Measurements from ENCODE around the gene ANKRD11. TPM values are rescaled to one million over a fixed set of nuclear protein-coding genes. Genes with fewer than 3 reads are reported as not detected.

Gene ANKRD11
- total and polyA plus RNA-seq, 2 donors (not counting 3 experiments of a cell fraction or from before 2014, with no cell fraction given) = 55.8 to 191 TPM

DNA sequence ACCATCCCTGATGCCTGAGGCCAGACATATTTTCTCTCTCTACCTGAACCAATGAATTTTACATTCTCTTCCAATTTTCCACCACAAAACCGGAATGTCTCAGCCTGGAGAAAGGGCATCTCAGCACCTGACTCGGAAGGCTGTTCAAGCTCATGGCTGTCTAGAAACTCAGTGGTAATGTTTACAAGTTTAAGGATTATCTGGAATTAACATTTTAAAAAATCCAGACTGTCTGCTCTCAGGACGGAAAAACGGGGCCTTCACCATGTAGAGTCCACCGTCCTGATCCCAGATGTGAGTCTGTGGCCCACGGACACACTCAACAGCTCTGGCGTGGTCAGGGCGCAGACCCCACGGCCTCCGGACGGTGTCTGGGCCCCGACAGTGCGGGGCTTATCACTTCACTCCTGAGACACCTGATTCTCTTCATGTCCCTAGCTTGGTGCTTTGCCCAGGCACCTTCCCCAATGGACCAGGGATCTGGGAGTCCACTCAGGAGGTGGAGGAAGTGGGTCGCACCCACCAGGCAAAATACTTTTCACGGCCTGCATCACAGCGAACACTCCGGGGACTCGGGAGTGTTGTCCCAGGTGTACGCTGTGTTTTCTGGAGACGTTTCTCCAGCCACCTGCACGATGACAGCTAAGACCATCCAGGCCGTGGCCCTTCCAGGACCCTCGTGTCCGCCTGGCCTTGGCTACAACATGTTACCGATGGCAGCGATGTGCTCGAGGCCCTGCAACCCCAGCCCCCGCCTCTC, 171.3 kb downstream of the ANKRD11 start:
- BruUV-seq (replicated peaks) = no TSS peak
- POLR2A ChIA-PET = no interaction called here
- intact Hi-C loops (cut with micrococcal nuclease) = loop anchor here (5.0 kb wide), 1 partner anchor 168 kb away; no protein-coding TSS in a partner anchor
- H4K20me1 ChIP-seq (replicated peaks; ENCODE audit: control insufficient read depth, extremely low read depth, insufficient read depth, low read length) = no peaks in the 10 kb centered on the region
- FAIRE-seq (peak; percentile 26), DNase-seq (ENCODE audit: low read depth, low spot score) (no peak)
- no peaks in the 10 kb centered on the region for H3K36me3 ChIP-seq (ENCODE audit: control insufficient read depth in 2 of 2, extremely low read depth in 1 of 2, insufficient read depth in 2 of 2, low read length in 2 of 2)
- peaks cover 85% of the 10 kb centered on the region for H3K4me1 ChIP-seq (ENCODE audit: control insufficient read depth, extremely low read depth, insufficient read depth, low read length)
- peak; percentile 33 for TF ChIP-seq POLR2A (IDR thresholded peaks at IDR 0.05; ENCODE audit: low read depth, low read length)
- TF ChIP-seq, protein P1, sequence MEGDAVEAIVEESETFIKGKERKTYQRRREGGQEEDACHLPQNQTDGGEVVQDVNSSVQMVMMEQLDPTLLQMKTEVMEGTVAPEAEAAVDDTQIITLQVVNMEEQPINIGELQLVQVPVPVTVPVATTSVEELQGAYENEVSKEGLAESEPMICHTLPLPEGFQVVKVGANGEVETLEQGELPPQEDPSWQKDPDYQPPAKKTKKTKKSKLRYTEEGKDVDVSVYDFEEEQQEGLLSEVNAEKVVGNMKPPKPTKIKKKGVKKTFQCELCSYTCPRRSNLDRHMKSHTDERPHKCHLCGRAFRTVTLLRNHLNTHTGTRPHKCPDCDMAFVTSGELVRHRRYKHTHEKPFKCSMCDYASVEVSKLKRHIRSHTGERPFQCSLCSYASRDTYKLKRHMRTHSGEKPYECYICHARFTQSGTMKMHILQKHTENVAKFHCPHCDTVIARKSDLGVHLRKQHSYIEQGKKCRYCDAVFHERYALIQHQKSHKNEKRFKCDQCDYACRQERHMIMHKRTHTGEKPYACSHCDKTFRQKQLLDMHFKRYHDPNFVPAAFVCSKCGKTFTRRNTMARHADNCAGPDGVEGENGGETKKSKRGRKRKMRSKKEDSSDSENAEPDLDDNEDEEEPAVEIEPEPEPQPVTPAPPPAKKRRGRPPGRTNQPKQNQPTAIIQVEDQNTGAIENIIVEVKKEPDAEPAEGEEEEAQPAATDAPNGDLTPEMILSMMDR (IDR thresholded peaks at IDR 0.05; ENCODE audit: extremely low read depth in 1 of 2, insufficient read depth in 1 of 2, low read depth in 1 of 2, low read length in 2 of 2) = no peak
- TF ChIP-seq EZH2 (IDR thresholded peaks at IDR 0.05; ENCODE audit: borderline replicate concordance, low read depth, low read length, severe bottlenecking) = no peak
- no peak for TF ChIP-seq MYC (IDR thresholded peaks at IDR 0.05; ENCODE audit: low read depth, low read length)
- TF ChIP-seq POLR2AphosphoS5 (IDR thresholded peaks at IDR 0.05; ENCODE audit: insufficient read depth, low read depth, low read length) = no peak
- TF ChIP-seq JUN (IDR thresholded peaks at IDR 0.05; ENCODE audit: borderline replicate concordance, insufficient read depth, insufficient read length, low read depth) = no peak
- TF ChIP-seq, protein P2, sequence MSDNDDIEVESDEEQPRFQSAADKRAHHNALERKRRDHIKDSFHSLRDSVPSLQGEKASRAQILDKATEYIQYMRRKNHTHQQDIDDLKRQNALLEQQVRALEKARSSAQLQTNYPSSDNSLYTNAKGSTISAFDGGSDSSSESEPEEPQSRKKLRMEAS (IDR thresholded peaks at IDR 0.05; ENCODE audit: insufficient read depth, insufficient read length) = no peak
- TF ChIP-seq GATA2 (IDR thresholded peaks at IDR 0.05; ENCODE audit: insufficient read depth, insufficient read length, low read depth, low read length) = no peak
- H2AFZ ChIP-seq (ENCODE audit: low read depth, low read length) = no peak overlapping the region
- H3K4me3 ChIP-seq (replicated peaks in 1 of 3; ENCODE audit: insufficient read depth in 1 of 3, low read depth in 1 of 3, low read length in 3 of 3) = no peak overlapping the region
- peak overlapping the region; percentile 40 for H3K4me2 ChIP-seq (ENCODE audit: insufficient read depth, low read length)
- H3K9ac ChIP-seq (replicated peaks; ENCODE audit: extremely low read depth, insufficient read depth, low read length) = peak overlapping the region; percentile 70
- dilution Hi-C loops (cut with MboI; ENCODE audit: extremely low pct_ligation_motif_present, low sequenced_read_pairs) = no loop called here
- H3K27me3 ChIP-seq (ENCODE audit: control insufficient read depth in 2 of 2, insufficient read depth in 2 of 2, low read length in 2 of 2) = no peaks in the 10 kb centered on the region
- no peaks in the 10 kb centered on the region for H3K9me3 ChIP-seq (replicated peaks; ENCODE audit: control insufficient read depth, insufficient read depth, low read length)
- CTCF ChIA-PET = no interaction called here
- no peaks in the 10 kb centered on the region for H3K9me1 ChIP-seq (replicated peaks; ENCODE audit: control insufficient read depth, extremely low read depth, insufficient read depth, low read length)
- H3K79me2 ChIP-seq (ENCODE audit: control insufficient read depth, insufficient read depth, low read length) = peaks cover 86% of the 10 kb centered on the region
- H3K27ac ChIP-seq (ENCODE audit: insufficient read depth, low read depth, low read length) = peak overlapping the region; percentile 77
